GM12878 (cell line): ENCODE data around the gene SEL1L2. TPM values are rescaled to one million over a fixed set of nuclear protein-coding genes. Genes with fewer than 3 reads are reported as not detected.

Experiments
- ATAC-seq: fragments of 200-7000 bp; cut with Tn5 transposase; 3 replicates; pipeline ENCODE4 v1.9.1; 2020; ENCODE audit warnings: mild to moderate bottlenecking, moderate library complexity
- BruUV-seq: library from RNA; stranded (reverse); fragments of 400-500 nt; replicated peaks from 2 replicates; lab custom pipeline; 2021; lab: Mats Ljungman, UMichigan
- CTCF ChIA-PET: fragments of 300-600 bp; sonication (Branson Sonifier 250); formaldehyde crosslinking; extraction: SDS; loops from one replicate; lab custom pipeline; 2021; ENCODE audit warnings: inconsistent platforms; lab: Yijun Ruan, JAX
- POLR2A ChIA-PET: fragments of 350-600 bp; formaldehyde crosslinking; extraction: SDS; loops from one replicate; lab custom pipeline; 2021; ENCODE audit warnings: inconsistent platforms; lab: Charles Lee
- RAD21 ChIA-PET: fragments of 300-600 bp; sonication (Branson Sonifier 250); formaldehyde crosslinking; loops from one replicate; lab custom pipeline; 2023; ENCODE audit warnings: antibody characterized with exemption; ENCODE audit not compliant: unreplicated experiment; lab: Charles Lee
- SMC1A ChIA-PET: fragments of 300-600 bp; sonication (Branson Sonifier 250); formaldehyde crosslinking; loops from one replicate; lab custom pipeline; 2023; ENCODE audit not compliant: unreplicated experiment, uncharacterized antibody; lab: Charles Lee
- DNase-seq: peaks from one replicate; pipeline ENCODE4 v3.0.0-alpha.2; 2011; ENCODE audit warnings: low read depth, low spot score
- FAIRE-seq: peaks from 3 replicates; lab custom pipeline; 2011; peaks lifted over from hg19 to GRCh38; lab: Jason Lieb, UNC
- H2AFZ ChIP-seq: 2 replicates; pipeline ENCODE4 v1.6.0; 2011; ENCODE audit warnings: low read depth, low read length, control low read depth; ENCODE audit not compliant: control insufficient read depth
- H3K27ac ChIP-seq: 2 replicates; pipeline ENCODE4 v1.5.1; 2011; ENCODE audit warnings: control low read depth; ENCODE audit not compliant: control insufficient read depth, insufficient read depth
- H3K27me3 ChIP-seq, 2 experiments: replicated peaks in 1 of 2; 2 replicates each; pipeline versions ENCODE4 v1.6.0 to v1.6.1; 2011; ENCODE audit warnings: low read length in 1 of 2; ENCODE audit not compliant: control insufficient read depth in 2 of 2, insufficient read depth in 2 of 2
- H3K36me3 ChIP-seq, 2 experiments: 2 replicates each; pipeline ENCODE4 v1.5.1; 2011; ENCODE audit warnings: low read length in 1 of 2; ENCODE audit not compliant: control insufficient read depth in 2 of 2, insufficient read depth in 2 of 2
- H3K4me1 ChIP-seq: 2 replicates; pipeline ENCODE4 v1.6.1; 2011; ENCODE audit warnings: mild to moderate bottlenecking, low read length, moderate library complexity, mixed read lengths; ENCODE audit not compliant: control insufficient read depth, insufficient read depth
- H3K4me2 ChIP-seq: 2 replicates; pipeline ENCODE4 v1.6.0; 2011; ENCODE audit warnings: control low read depth; ENCODE audit not compliant: control insufficient read depth, insufficient read depth
- H3K4me3 ChIP-seq: fragments of 200-600 bp; sonication (generic); 2 replicates; pipeline ENCODE4 v1.5.1; 2016
- H3K79me2 ChIP-seq: 2 replicates; pipeline ENCODE4 v1.6.0; 2011; ENCODE audit warnings: low read length; ENCODE audit not compliant: control insufficient read depth, insufficient read depth
- H3K9ac ChIP-seq: 2 replicates; pipeline ENCODE4 v1.8.0; 2011; ENCODE audit warnings: low read length, control low read depth, mixed read lengths; ENCODE audit not compliant: control insufficient read depth, insufficient read depth
- H3K9me3 ChIP-seq: replicated peaks from 3 replicates; pipeline ENCODE4 v1.5.1; 2011; ENCODE audit warnings: mild to moderate bottlenecking, low read length; ENCODE audit not compliant: control insufficient read depth, insufficient read depth
- H4K20me1 ChIP-seq: 2 replicates; pipeline ENCODE4 v1.6.0; 2011; ENCODE audit not compliant: control insufficient read depth, insufficient read depth
- JUND ChIP-seq: IDR thresholded peaks from 2 replicates; pipeline ENCODE4 v1.6.1; 2012; ENCODE audit warnings: low read depth, mild to moderate bottlenecking, low read length, improper control_type of control experiment, moderate library complexity
- MYB ChIP-seq: fragments of 150-350 bp; IDR thresholded peaks from 2 replicates; pipeline ENCODE4 v1.6.1; 2014; ENCODE audit warnings: mild to moderate bottlenecking, low read depth, low read length, borderline replicate concordance
- POLR2AphosphoS2 ChIP-seq: IDR thresholded peaks from 2 replicates; pipeline ENCODE4 v1.6.1; 2011; ENCODE audit warnings: low read depth, mild to moderate bottlenecking, low read length, improper control_type of control experiment, moderate library complexity
- SMAD1 ChIP-seq: fragments of 450-650 bp; IDR thresholded peaks from 2 replicates; pipeline ENCODE4 v1.6.1; 2018; ENCODE audit warnings: mild to moderate bottlenecking, low read depth; ENCODE audit not compliant: partially characterized antibody
- SMARCA5 ChIP-seq: fragments of 450-650 bp; IDR thresholded peaks from 2 replicates; pipeline ENCODE4 v1.6.1; 2017; ENCODE audit warnings: mild to moderate bottlenecking
- TCF12 ChIP-seq: IDR thresholded peaks from 2 replicates; pipeline ENCODE4 v1.6.1; 2011; ENCODE audit warnings: low read depth, mild to moderate bottlenecking, low read length
- WGBS: methylation state at CpG from one replicate; pipeline ENCODE4 v1.1.6; 2016; ENCODE audit warnings: low lambda C conversion rate; ENCODE audit not compliant: insufficient replicate concordance, insufficient coverage; ENCODE audit errors: missing lambda C conversion rate; 5-methylcytosine and 5-hydroxymethylcytosine counted together
- in situ Hi-C: fragments of 300-500 bp; cut with MboI; formaldehyde crosslinking; loops from 9 replicates; pipeline ENCODE4 v1.14.3; 2018; ENCODE audit warnings: mixed read lengths
- intact Hi-C: fragments of 100-400 bp; cut with micrococcal nuclease; formaldehyde crosslinking; loops from one replicate; pipeline ENCODE4 v1.14.2; 2022; ENCODE audit not compliant: unreplicated experiment
- polyA plus RNA-seq, 11 experiments: library from polyadenylated mRNA; depleted of rRNA in 4 of 11; unstranded in 6 of 11; stranded (reverse) in 5 of 11; fragments of >200 nt; fragmentation: Nextera tagmentation in 4 of 11; fragmentation: Illumina TruSeq in 1 of 11; extraction: Ambion mirVana in 4 of 11; extraction: Trizol in 1 of 11; gene quantifications; 1 replicate in 1 of 11; 2 replicates in 10 of 11; pipeline versions ENCODE4 v1.2.1 to v1.2.3, GENCODE V29; 2011 to 2016; ENCODE audit warnings: inconsistent platforms in 2 of 11, missing spikeins in 2 of 11, low read depth in 1 of 11
- total RNA-seq, 4 experiments: library from RNA; depleted of rRNA in 3 of 4; stranded (reverse); fragments of >200 nt in 3 of 4; fragmentation: Illumina TruSeq in 1 of 4; extraction: Trizol in 1 of 4; gene quantifications; 2 replicates each; pipeline versions ENCODE4 v1.2.1 to v1.2.3, GENCODE V29; 2013 to 2021
- TF ChIP-seq, protein P1 (sequence below): fragments of 450-650 bp; IDR thresholded peaks from 2 replicates; pipeline ENCODE4 v1.6.1; 2018; ENCODE audit warnings: borderline replicate concordance, mild to moderate bottlenecking; ENCODE audit not compliant: partially characterized antibody

SEL1L2 gene
- total and polyA plus RNA-seq, 10 of the 15 experiments (the other 5 are each of a cell fraction or from before 2014, with no cell fraction given), result not detected

- H3K4me3 ChIP-seq, result no peak overlapping the region
- intact Hi-C loops (no loop called here), in situ Hi-C loops (no loop called here)
- WGBS, result 41% methylated on average over 4 of the region's 4 CpGs
- ATAC-seq (no peak), FAIRE-seq (no peak), DNase-seq (no peak)
- RAD21 ChIA-PET, result no interaction called here
- H3K4me2 ChIP-seq, result no peak overlapping the region
- no peaks in the 10 kb centered on the region for H3K79me2 ChIP-seq
- no peak overlapping the region for H2AFZ ChIP-seq
- H3K27me3 ChIP-seq, result no peaks in the 10 kb centered on the region
- SMC1A ChIA-PET, result no interaction called here
- CTCF ChIA-PET, result no interaction called here
- H3K36me3 ChIP-seq, result no peaks in the 10 kb centered on the region
- POLR2A ChIA-PET, result no interaction called here
- H3K4me1 ChIP-seq, result no peaks in the 10 kb centered on the region
- H3K9me3 ChIP-seq, result no peaks in the 10 kb centered on the region
- no TSS peak for BruUV-seq
- no peak for TF ChIP-seq JUND
- TF ChIP-seq, protein P1, sequence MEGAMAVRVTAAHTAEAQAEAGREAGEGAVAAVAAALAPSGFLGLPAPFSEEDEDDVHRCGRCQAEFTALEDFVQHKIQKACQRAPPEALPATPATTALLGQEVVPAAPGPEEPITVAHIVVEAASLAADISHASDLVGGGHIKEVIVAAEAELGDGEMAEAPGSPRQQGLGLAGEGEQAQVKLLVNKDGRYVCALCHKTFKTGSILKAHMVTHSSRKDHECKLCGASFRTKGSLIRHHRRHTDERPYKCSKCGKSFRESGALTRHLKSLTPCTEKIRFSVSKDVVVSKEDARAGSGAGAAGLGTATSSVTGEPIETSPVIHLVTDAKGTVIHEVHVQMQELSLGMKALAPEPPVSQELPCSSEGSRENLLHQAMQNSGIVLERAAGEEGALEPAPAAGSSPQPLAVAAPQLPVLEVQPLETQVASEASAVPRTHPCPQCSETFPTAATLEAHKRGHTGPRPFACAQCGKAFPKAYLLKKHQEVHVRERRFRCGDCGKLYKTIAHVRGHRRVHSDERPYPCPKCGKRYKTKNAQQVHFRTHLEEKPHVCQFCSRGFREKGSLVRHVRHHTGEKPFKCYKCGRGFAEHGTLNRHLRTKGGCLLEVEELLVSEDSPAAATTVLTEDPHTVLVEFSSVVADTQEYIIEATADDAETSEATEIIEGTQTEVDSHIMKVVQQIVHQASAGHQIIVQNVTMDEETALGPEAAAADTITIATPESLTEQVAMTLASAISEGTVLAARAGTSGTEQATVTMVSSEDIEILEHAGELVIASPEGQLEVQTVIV, result no peak
- no peak overlapping the region for H3K9ac ChIP-seq
- no peaks in the 10 kb centered on the region for H4K20me1 ChIP-seq
- no peak overlapping the region for H3K27ac ChIP-seq
These were observed 6.2 kb downstream of the SEL1L2 start for GRCh38 chr20:13984211-13984610.

DNA sequence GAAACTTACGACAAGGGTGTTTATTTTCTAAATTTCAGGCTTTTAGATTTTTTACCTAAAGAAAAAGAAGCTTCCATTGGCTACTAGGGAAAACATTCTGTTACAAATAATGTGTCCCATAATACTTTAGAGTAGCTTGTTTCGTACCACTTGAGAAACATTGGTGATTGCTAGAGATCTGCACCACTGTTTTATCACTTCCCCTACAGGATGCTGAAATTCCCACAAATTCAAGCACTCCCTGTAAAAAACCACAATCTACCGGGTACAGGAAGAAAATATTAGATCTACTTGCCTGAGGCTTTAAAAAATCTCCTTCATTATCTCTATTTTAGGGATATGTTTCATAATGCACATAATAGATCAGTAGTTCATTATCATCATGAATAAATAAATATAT lies 29.9 kb downstream of the SEL1L2 start:
- 2% methylated on average over 3 of the region's 3 CpGs for WGBS
- Histone ChIP-seq H3K9ac (no peak overlapping the region), H2AFZ (no peak overlapping the region), H4K20me1 (no peaks in the 10 kb centered on the region), H3K9me3 (no peaks in the 10 kb centered on the region), H3K4me2 (no peak overlapping the region), H3K79me2 (no peaks in the 10 kb centered on the region), H3K27me3 (no peaks in the 10 kb centered on the region), H3K4me1 (no peaks in the 10 kb centered on the region), H3K27ac (no peak overlapping the region), H3K36me3 (no peaks in the 10 kb centered on the region), H3K4me3 (no peak overlapping the region)
- intact Hi-C loops, result no loop called here
- TF ChIP-seq SMAD1 (no peak), POLR2AphosphoS2 (no peak), MYB (no peak), TCF12 (no peak), SMARCA5 (no peak)
- ChIA-PET SMC1A (no interaction called here), CTCF (no interaction called here), RAD21 (no interaction called here), POLR2A (no interaction called here)
- no peak for DNase-seq
- FAIRE-seq, result no peak
- in situ Hi-C loops, result no loop called here
- BruUV-seq, result no TSS peak
- ATAC-seq, result no peak
